Transverse colon (tissue), 3 donors: ENCODE results near the gene TNFRSF14.

Experiments used
- CTCF ChIP-seq, 5 experiments: fragments of 200-600 bp in 3 of 5; fragments of 450-650 bp in 2 of 5; sonication (generic) in 3 of 5; IDR thresholded peaks; 1 replicate in 2 of 5; 2 replicates in 3 of 5; pipeline ENCODE4 v1.5.1; 2016 to 2017; ENCODE audit warnings: antibody characterized with exemption in 5 of 5, inconsistent platforms in 3 of 5, mild to moderate bottlenecking in 2 of 5, moderate library complexity in 1 of 5
- POLR2A ChIP-seq: fragments of 450-650 bp; IDR thresholded peaks from one replicate; pipeline ENCODE4 v1.6.1; 2016; ENCODE audit warnings: antibody characterized with exemption, mild to moderate bottlenecking, moderate library complexity

- no peak for TF ChIP-seq CTCF (IDR thresholded peaks at IDR 0.05)
- TF ChIP-seq POLR2A, result no peak
Observed at GRCh38 chr1:2516946-2517345, 39.2 kb upstream of the TNFRSF14 start.
